ENCODE results near the gene LSM3. TPM values are rescaled to one million over a fixed set of nuclear protein-coding genes. Genes with fewer than 3 reads are reported as not detected.

Gene LSM3
- total and polyA plus RNA-seq, 2 of the 4 experiments (the other 2 are of a cell fraction): 3.4 to 11.5 TPM

DNA sequence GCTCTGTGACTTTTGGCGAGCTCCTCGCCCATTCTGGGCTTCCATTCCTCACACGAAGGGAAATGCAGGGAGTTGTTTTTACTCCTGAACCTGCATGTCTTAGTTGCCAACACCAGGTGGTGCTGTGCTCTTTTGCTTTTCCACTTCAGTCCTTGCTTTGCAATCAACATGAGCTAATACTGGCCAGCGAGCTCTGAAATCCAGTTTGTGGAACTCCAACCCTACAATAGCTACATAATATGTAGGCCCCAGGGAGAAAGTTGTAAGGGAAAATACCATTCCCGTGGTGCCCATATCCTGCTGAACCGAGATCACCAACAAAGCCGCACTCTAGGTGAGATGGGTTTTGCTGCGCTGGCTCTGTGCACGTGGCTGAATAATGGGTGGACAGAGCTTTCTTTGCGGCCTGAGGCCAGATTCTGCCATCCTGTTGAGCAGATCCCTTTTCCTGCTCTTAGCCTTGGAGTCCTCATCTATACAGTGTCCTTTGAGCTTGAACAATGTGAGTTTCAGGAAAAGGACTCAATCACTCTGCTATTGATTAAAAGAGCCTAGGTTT lies 25.0 kb downstream of the LSM3 start:
- Histone ChIP-seq H3K27ac (ENCODE audit: insufficient read depth, low read length) (peak overlapping the region; percentile 70; the same call in 1 of the 2 replicates), H2AK5ac (ENCODE audit: low read depth, low read length) (peak overlapping the region; percentile 92), H2BK20ac (ENCODE audit: low read depth, low read length) (peak overlapping the region; percentile 87), H3K4me1 (ENCODE audit: control insufficient read depth, insufficient read depth, low read length) (peaks cover 34% of the 10 kb centered on the region), H3K36me3 (ENCODE audit: control insufficient read depth, insufficient read depth, low read length) (no peaks in the 10 kb centered on the region), H3K9me3 (ENCODE audit: control insufficient read depth, insufficient read depth, low read length) (no peaks in the 10 kb centered on the region), H3K18ac (ENCODE audit: low read depth, low read length) (peak overlapping the region; percentile 62; the same call in 1 of the 2 replicates), H3K23ac (ENCODE audit: low read depth, low read length) (no peak overlapping the region), H2BK120ac (ENCODE audit: low read depth, low read length) (peak overlapping the region; percentile 89), H4K20me1 (ENCODE audit: insufficient read depth, low read length) (no peaks in the 10 kb centered on the region), H2AK9ac (replicated peaks; ENCODE audit: low read depth, low read length, poor library complexity) (peak overlapping the region; percentile 46), H3K27me3 (ENCODE audit: control insufficient read depth, insufficient read depth, low read length) (no peaks in the 10 kb centered on the region), H3K4me2 (ENCODE audit: low read depth, low read length) (no peak overlapping the region), H2AFZ (replicated peaks; ENCODE audit: low read length, poor library complexity) (peak overlapping the region; percentile 81), H2BK5ac (ENCODE audit: low read depth, low read length, poor library complexity, severe bottlenecking) (peak overlapping the region; percentile 23), H3K9ac (ENCODE audit: low read depth, low read length) (peak overlapping the region; percentile 14; the same call in 1 of the 2 replicates), H2BK15ac (ENCODE audit: low read depth, low read length) (peak overlapping the region; percentile 55; the same call in 2 of the 3 replicates), H3K9me1 (ENCODE audit: insufficient read depth, low read length) (peaks cover 9% of the 10 kb centered on the region; the same call in 1 of the 2 replicates), H3K79me1 (ENCODE audit: low read depth in 1 of 2, low read length in 2 of 2) (no peaks in the 10 kb centered on the region), H3K4me3 (ENCODE audit: insufficient read depth, low read depth, low read length) (no peak overlapping the region), H3K4ac (ENCODE audit: low read depth, low read length) (peak overlapping the region; percentile 87), H3K56ac (ENCODE audit: extremely low read depth, insufficient read depth, low read length) (no peak overlapping the region), H4K8ac (ENCODE audit: low read depth in 2 of 2, low read length in 2 of 2) (peak overlapping the region; percentile 18 to 86; a peak in 3 of 4 replicates), H4K91ac (ENCODE audit: insufficient read depth, low read depth, low read length) (peak overlapping the region; percentile 81), H4K5ac (ENCODE audit: low read depth, low read length) (peak overlapping the region; percentile 77), H3K14ac (replicated peaks; ENCODE audit: low read depth, low read length) (peak overlapping the region; percentile 62; the same call in 1 of the 2 replicates)
- in situ Hi-C loops (cut with MboI; ENCODE audit: low sequenced_read_pairs): loop anchor here (5.0 to 10.0 kb wide), 2 partner anchors 259 to 341 kb away; partner anchors contain the start of gene GRIP2
- dilution Hi-C loops (cut with HindIII; ENCODE audit: low sequenced_read_pairs, unreplicated experiment): no loop called here
- DNase-seq (peak; percentile 87), ATAC-seq (ENCODE audit: low read depth) (peak; percentile 80)
- intact Hi-C loops (cut with micrococcal nuclease): loop anchor here (1.0 to 5.0 kb wide), 9 partner anchors 58 to 719 kb away; partner anchors contain the start of gene CCDC174
- no TSS peak for BruUV-seq (replicated peaks)
- CTCF ChIA-PET: interaction anchor here (0.6 to 3.3 kb wide), 27 partner anchors 9 to 346 kb away, joined by 3 to 28 read pairs (median 4); partner anchors contain the start of genes LSM3 and XPC
- WGBS, 2 experiments (ENCODE audit: extremely low coverage in 2 of 2, insufficient read length in 1 of 2): no CpG with 5 or more reads among the region's 10 CpGs
- POLR2A ChIA-PET (ENCODE audit: unreplicated experiment): interaction anchor here (0.7 kb wide), 1 partner anchor 25 kb away, joined by 3 read pairs; the partner anchor contains the start of genes LSM3 and XPC
- peak; percentile 21; the same call in 1 of the 2 replicates for TF ChIP-seq MAZ (IDR thresholded peaks at IDR 0.05; ENCODE audit: borderline replicate concordance, low read depth, low read length)
- TF ChIP-seq NFE2L2 (IDR thresholded peaks at IDR 0.05; ENCODE audit: low read depth, low read length): no peak
- no peak for TF ChIP-seq BHLHE40 (IDR thresholded peaks at IDR 0.05; ENCODE audit: low read depth, low read length)
- TF ChIP-seq RCOR1 (IDR thresholded peaks at IDR 0.05; ENCODE audit: insufficient replicate concordance, low read length): no peak
- peak; percentile 94 for TF ChIP-seq SMC3 (IDR thresholded peaks at IDR 0.05; ENCODE audit: low read depth, low read length)
- no peak for TF ChIP-seq RFX5 (IDR thresholded peaks at IDR 0.05; ENCODE audit: low read depth, low read length)
- TF ChIP-seq, protein P1, sequence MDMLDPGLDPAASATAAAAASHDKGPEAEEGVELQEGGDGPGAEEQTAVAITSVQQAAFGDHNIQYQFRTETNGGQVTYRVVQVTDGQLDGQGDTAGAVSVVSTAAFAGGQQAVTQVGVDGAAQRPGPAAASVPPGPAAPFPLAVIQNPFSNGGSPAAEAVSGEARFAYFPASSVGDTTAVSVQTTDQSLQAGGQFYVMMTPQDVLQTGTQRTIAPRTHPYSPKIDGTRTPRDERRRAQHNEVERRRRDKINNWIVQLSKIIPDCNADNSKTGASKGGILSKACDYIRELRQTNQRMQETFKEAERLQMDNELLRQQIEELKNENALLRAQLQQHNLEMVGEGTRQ (IDR thresholded peaks at IDR 0.05; ENCODE audit: low read depth, low read length): no peak
- peak; percentile 94 for TF ChIP-seq RAD21 (IDR thresholded peaks at IDR 0.05; ENCODE audit: low read length)
- TF ChIP-seq MAFK (IDR thresholded peaks at IDR 0.05; ENCODE audit: low read depth, low read length): no peak
- TF ChIP-seq, protein P2, sequence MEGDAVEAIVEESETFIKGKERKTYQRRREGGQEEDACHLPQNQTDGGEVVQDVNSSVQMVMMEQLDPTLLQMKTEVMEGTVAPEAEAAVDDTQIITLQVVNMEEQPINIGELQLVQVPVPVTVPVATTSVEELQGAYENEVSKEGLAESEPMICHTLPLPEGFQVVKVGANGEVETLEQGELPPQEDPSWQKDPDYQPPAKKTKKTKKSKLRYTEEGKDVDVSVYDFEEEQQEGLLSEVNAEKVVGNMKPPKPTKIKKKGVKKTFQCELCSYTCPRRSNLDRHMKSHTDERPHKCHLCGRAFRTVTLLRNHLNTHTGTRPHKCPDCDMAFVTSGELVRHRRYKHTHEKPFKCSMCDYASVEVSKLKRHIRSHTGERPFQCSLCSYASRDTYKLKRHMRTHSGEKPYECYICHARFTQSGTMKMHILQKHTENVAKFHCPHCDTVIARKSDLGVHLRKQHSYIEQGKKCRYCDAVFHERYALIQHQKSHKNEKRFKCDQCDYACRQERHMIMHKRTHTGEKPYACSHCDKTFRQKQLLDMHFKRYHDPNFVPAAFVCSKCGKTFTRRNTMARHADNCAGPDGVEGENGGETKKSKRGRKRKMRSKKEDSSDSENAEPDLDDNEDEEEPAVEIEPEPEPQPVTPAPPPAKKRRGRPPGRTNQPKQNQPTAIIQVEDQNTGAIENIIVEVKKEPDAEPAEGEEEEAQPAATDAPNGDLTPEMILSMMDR (conservative IDR thresholded peaks at IDR 0.05; ENCODE audit: low read depth, low read length): peak; percentile 87
- TF ChIP-seq MXI1 (IDR thresholded peaks at IDR 0.05; ENCODE audit: borderline replicate concordance, low read depth, low read length): no peak
- no peak for TF ChIP-seq CHD1 (IDR thresholded peaks at IDR 0.05; ENCODE audit: low read depth, low read length)
- TF ChIP-seq CEBPB (IDR thresholded peaks at IDR 0.05; ENCODE audit: low read depth, low read length): peak; percentile 57; the same call in 1 of the 2 replicates
